OCI-LY3 (cell line): ENCODE measurements around the gene ZYG11A.

ENCODE experiments used
- CTCF ChIP-seq: fragments of 200-600, 300-600 bp; sonication (generic); IDR thresholded peaks from 2 replicates; pipeline ENCODE4 v1.5.1; 2014; ENCODE audit warnings: antibody characterized with exemption, low read length, low read depth
- EZH2phosphoT487 ChIP-seq: fragments of 200-600 bp; shearing (Covaris generic); IDR thresholded peaks from 2 replicates; pipeline ENCODE4 v1.6.1; 2018; ENCODE audit warnings: antibody characterized with exemption, mixed run types, low read depth

DNA sequence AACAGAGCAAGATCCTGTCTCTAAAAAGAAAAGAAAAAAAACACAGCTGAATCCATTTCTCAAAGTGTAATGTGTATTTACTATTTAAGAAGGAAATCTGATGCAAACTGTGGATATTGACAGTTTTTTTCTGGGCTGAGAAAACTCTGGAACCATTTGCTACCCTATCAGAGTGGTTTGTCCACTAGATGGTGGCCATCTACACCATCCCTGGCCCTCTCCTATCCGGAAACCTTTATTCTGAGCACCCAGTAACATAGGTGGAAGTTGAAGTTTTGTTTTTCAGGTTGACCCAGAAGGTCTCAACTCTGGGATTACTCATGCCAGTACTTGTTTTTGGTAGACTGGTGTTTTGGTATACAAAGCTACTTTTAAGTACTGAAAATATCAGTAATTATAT, 58.8 kb downstream of the ZYG11A start:
- no peak for TF ChIP-seq CTCF
- no peak for TF ChIP-seq EZH2phosphoT487
